Thymus (tissue), 11 donors: Measurements from ENCODE around the gene U2AF2. TPM values are rescaled to one million over a fixed set of nuclear protein-coding genes. Genes with fewer than 3 reads are reported as not detected.

Experiments
- DNase-seq, 9 donors: peaks; one replicate each; pipeline ENCODE4 v3.0.0-alpha.2; 2013; ENCODE audit warnings: low spot score in 9 of 9, low read depth in 6 of 9, missing footprints in 1 of 9
- H3K27ac ChIP-seq, 2 donors: one replicate each; pipeline ENCODE4 v1.5.1; 2013; ENCODE audit warnings: control low read depth in 1 of 2, low read depth in 1 of 2, low read length in 1 of 2, mild to moderate bottlenecking in 1 of 2, moderate library complexity in 1 of 2
- H3K27me3 ChIP-seq, 2 donors: one replicate each; pipeline ENCODE4 v1.5.1; 2013; ENCODE audit warnings: low read length in 1 of 2; ENCODE audit not compliant: control insufficient read depth in 2 of 2, insufficient read depth in 1 of 2
- H3K36me3 ChIP-seq, 2 donors: one replicate each; pipeline ENCODE4 v1.5.1; 2013; ENCODE audit warnings: low read length in 1 of 2, mild to moderate bottlenecking in 1 of 2, moderate library complexity in 1 of 2; ENCODE audit not compliant: control insufficient read depth in 2 of 2, insufficient read depth in 2 of 2
- H3K4me1 ChIP-seq, 2 donors: one replicate each; pipeline ENCODE4 v1.5.1; 2013; ENCODE audit warnings: low read length in 2 of 2; ENCODE audit not compliant: control insufficient read depth in 2 of 2, insufficient read depth in 2 of 2
- H3K4me3 ChIP-seq, 2 donors: one replicate each; pipeline ENCODE4 v1.5.1; 2013; ENCODE audit warnings: low read length in 2 of 2, control low read depth in 1 of 2, mild to moderate bottlenecking in 1 of 2
- H3K9me3 ChIP-seq, 2 donors: one replicate each; pipeline ENCODE4 v1.5.1; 2013; ENCODE audit warnings: low read length in 1 of 2, mild to moderate bottlenecking in 1 of 2; ENCODE audit not compliant: control insufficient read depth in 2 of 2, insufficient read depth in 1 of 2
- WGBS: extraction: QIAGEN DNeasy Blood & Tissue Kit; methylation state at CpG from one replicate; pipeline ENCODE4 v1.1.7; 2013; 5-methylcytosine and 5-hydroxymethylcytosine counted together
- polyA plus RNA-seq: library from polyadenylated mRNA; stranded (reverse); fragments of 200-250 nt; gene quantifications from one replicate; pipeline ENCODE4 v1.2.3, GENCODE V29; 2013
- total RNA-seq: library from RNA; stranded (reverse); fragments of 120-200 nt; gene quantifications from one replicate; pipeline ENCODE4 v1.2.4, GENCODE V29; 2013
- donor health status: healthy.

Gene U2AF2
- total and polyA plus RNA-seq, 2 donors: 123 to 137 TPM

- H3K9me3 ChIP-seq: no peaks in the 10 kb centered on the region
- DNase-seq: no peak
- H3K4me1 ChIP-seq: peaks cover 13 to 35% of the 10 kb centered on the region in 2 donors
- H3K4me3 ChIP-seq: peak overlapping the region; percentile 61 to 65
- H3K27me3 ChIP-seq: no peaks in the 10 kb centered on the region
- H3K36me3 ChIP-seq: peaks cover 7 to 12% of the 10 kb centered on the region in 2 donors
- no peak overlapping the region for H3K27ac ChIP-seq
- WGBS: 52% methylated on average over 11 of the region's 11 CpGs
Observed at GRCh38 chr19:55625004-55625326, 29.9 kb upstream of the U2AF2 start.

- WGBS: 42% methylated on average over 11 of the region's 11 CpGs
- peaks cover 2 to 10% of the 10 kb centered on the region in 2 donors for H3K36me3 ChIP-seq
- H3K9me3 ChIP-seq: no peaks in the 10 kb centered on the region
- peaks cover 11 to 22% of the 10 kb centered on the region in 2 donors for H3K4me1 ChIP-seq
- no peak overlapping the region for H3K27ac ChIP-seq
- H3K4me3 ChIP-seq: no peak overlapping the region
- no peaks in the 10 kb centered on the region for H3K27me3 ChIP-seq
- peak in 3 of 9 donors; percentile 67 to 86 (median 73) for DNase-seq
Observed at GRCh38 chr19:55626350-55626749, 28.5 kb upstream of the U2AF2 start.

- H3K4me3 ChIP-seq: no peak overlapping the region
- peaks cover 0 to under 1% of the 10 kb centered on the region in 2 donors for H3K36me3 ChIP-seq
- peaks cover 17 to 36% of the 10 kb centered on the region in 2 donors for H3K4me1 ChIP-seq
- no peaks in the 10 kb centered on the region for H3K27me3 ChIP-seq
- peak overlapping the region; percentile 53 to 72 for H3K27ac ChIP-seq
- 34% methylated on average over 3 of the region's 3 CpGs for WGBS
- no peaks in the 10 kb centered on the region for H3K9me3 ChIP-seq
- DNase-seq: peak in 7 of 9 donors; percentile 87 to 96 (median 95)
Observed at GRCh38 chr19:55632463-55632834, 22.4 kb upstream of the U2AF2 start.

GRCh38 chr19:55633861-55634260 lies 21.0 kb upstream of the U2AF2 start:
- Histone ChIP-seq H3K4me3 (no peak overlapping the region), H3K27me3 (no peaks in the 10 kb centered on the region), H3K27ac (no peak overlapping the region), H3K36me3 (peaks cover 0 to 9% of the 10 kb centered on the region in 2 donors), H3K9me3 (no peaks in the 10 kb centered on the region), H3K4me1 (peaks cover 21 to 37% of the 10 kb centered on the region in 2 donors)
- no peak for DNase-seq
- 93% methylated on average over 8 of the region's 8 CpGs for WGBS

- no peaks in the 10 kb centered on the region for H3K27me3 ChIP-seq
- peaks cover 21 to 51% of the 10 kb centered on the region in 2 donors for H3K4me1 ChIP-seq
- peak overlapping the region; percentile 89 to 97 for H3K27ac ChIP-seq
- peak overlapping the region; percentile 98 to 99 for H3K4me3 ChIP-seq
- peaks cover 0 to 9% of the 10 kb centered on the region in 2 donors for H3K36me3 ChIP-seq
- 20% methylated on average over 9 of the region's 9 CpGs for WGBS
- DNase-seq: no peak
- peaks cover 0 to 8% of the 10 kb centered on the region in 2 donors for H3K9me3 ChIP-seq
Observed at GRCh38 chr19:55635334-55635717, 19.5 kb upstream of the U2AF2 start.

- DNase-seq: no peak
- Histone ChIP-seq H3K4me1 (peaks cover 23 to 55% of the 10 kb centered on the region in 2 donors), H3K9me3 (peaks cover 0 to 11% of the 10 kb centered on the region in 2 donors), H3K27ac (peak overlapping the region in 1 of 2 donors; percentile 89), H3K4me3 (peak overlapping the region; percentile 98 to 99), H3K27me3 (no peaks in the 10 kb centered on the region), H3K36me3 (peaks cover 0 to 9% of the 10 kb centered on the region in 2 donors)
- 78% methylated on average over 7 of the region's 7 CpGs for WGBS
Observed at GRCh38 chr19:55635856-55636440, 18.9 kb upstream of the U2AF2 start.

- Histone ChIP-seq H3K4me3 (no peak overlapping the region), H3K9me3 (peaks cover 0 to 11% of the 10 kb centered on the region in 2 donors), H3K27me3 (peaks cover 0 to 3% of the 10 kb centered on the region in 2 donors), H3K36me3 (peaks cover 0 to 9% of the 10 kb centered on the region in 2 donors), H3K4me1 (peaks cover 23 to 57% of the 10 kb centered on the region in 2 donors), H3K27ac (no peak overlapping the region)
- DNase-seq: no peak
- WGBS: 99% methylated on average over 4 of the region's 4 CpGs
Observed at GRCh38 chr19:55636723-55637122, 18.1 kb upstream of the U2AF2 start.

- H3K27ac ChIP-seq: no peak overlapping the region
- 92% methylated on average over 11 of the region's 11 CpGs for WGBS
- H3K4me1 ChIP-seq: peaks cover 27 to 56% of the 10 kb centered on the region in 2 donors
- peaks cover 0 to 11% of the 10 kb centered on the region in 2 donors for H3K9me3 ChIP-seq
- peaks cover 0 to 9% of the 10 kb centered on the region in 2 donors for H3K27me3 ChIP-seq
- peaks cover 0 to 9% of the 10 kb centered on the region in 2 donors for H3K36me3 ChIP-seq
- H3K4me3 ChIP-seq: no peak overlapping the region
- no peak for DNase-seq
Observed at GRCh38 chr19:55637534-55637933, 17.3 kb upstream of the U2AF2 start.

GRCh38 chr19:55638864-55639359 lies 15.9 kb upstream of the U2AF2 start:
- Histone ChIP-seq H3K27ac (peak overlapping the region in 1 of 2 donors; percentile 86), H3K4me1 (peaks cover 35 to 62% of the 10 kb centered on the region in 2 donors), H3K27me3 (peaks cover 0 to 16% of the 10 kb centered on the region in 2 donors), H3K9me3 (peaks cover 0 to 15% of the 10 kb centered on the region in 2 donors), H3K36me3 (peaks cover 0 to 9% of the 10 kb centered on the region in 2 donors), H3K4me3 (no peak overlapping the region)
- 91% methylated on average over 6 of the region's 6 CpGs for WGBS
- DNase-seq: peak in 1 of 9 donors; percentile 57
